NB4 (cell line): ENCODE results near the gene SLC37A2.

ENCODE experiments used
- DNase-seq: peaks from one replicate; pipeline ENCODE4 v3.0.0; 2010; ENCODE audit warnings: low read depth
- H3K4me3 ChIP-seq: one replicate; pipeline ENCODE4 v1.5.1; 2011; ENCODE audit warnings: mild to moderate bottlenecking, low read depth, low read length, moderate library complexity
- MYC ChIP-seq: IDR thresholded peaks from 2 replicates; pipeline ENCODE4 v1.6.1; 2011; ENCODE audit warnings: low read depth, low read length
- POLR2A ChIP-seq: IDR thresholded peaks from 2 replicates; pipeline ENCODE4 v1.6.1; 2011; ENCODE audit warnings: mild to moderate bottlenecking; ENCODE audit not compliant: insufficient read length; ENCODE audit errors: extremely low read depth
- TF ChIP-seq, protein P1 (sequence below): IDR thresholded peaks from 2 replicates; pipeline ENCODE4 v1.6.1; 2011; ENCODE audit warnings: low read depth, low read length
- TF ChIP-seq, protein P2 (sequence below): IDR thresholded peaks from one replicate; pipeline ENCODE4 v1.5.1; 2012; ENCODE audit warnings: low read depth, low read length

The SLC37A2 gene

DNA sequence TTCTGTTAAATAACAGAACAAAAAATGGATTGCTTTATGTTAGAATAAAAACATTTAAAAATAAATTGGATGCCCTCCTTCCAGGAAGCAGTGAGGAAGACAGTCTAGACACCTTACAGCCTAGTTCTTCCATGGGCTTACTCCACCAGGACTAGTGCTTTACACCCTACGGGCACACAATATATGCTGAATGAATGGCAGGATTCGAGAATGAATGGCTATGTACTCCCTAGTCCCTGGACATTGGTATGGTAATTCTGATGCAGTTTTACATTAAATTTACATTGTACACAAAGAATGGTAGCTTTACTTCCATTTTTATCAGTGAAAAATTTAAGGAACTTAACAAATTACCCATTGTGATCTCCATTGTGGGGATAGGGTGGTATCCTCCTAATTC is 31.6 kb downstream of the SLC37A2 start:
- TF ChIP-seq, protein P1, sequence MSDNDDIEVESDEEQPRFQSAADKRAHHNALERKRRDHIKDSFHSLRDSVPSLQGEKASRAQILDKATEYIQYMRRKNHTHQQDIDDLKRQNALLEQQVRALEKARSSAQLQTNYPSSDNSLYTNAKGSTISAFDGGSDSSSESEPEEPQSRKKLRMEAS: no peak
- no peak for TF ChIP-seq POLR2A
- TF ChIP-seq, protein P2, sequence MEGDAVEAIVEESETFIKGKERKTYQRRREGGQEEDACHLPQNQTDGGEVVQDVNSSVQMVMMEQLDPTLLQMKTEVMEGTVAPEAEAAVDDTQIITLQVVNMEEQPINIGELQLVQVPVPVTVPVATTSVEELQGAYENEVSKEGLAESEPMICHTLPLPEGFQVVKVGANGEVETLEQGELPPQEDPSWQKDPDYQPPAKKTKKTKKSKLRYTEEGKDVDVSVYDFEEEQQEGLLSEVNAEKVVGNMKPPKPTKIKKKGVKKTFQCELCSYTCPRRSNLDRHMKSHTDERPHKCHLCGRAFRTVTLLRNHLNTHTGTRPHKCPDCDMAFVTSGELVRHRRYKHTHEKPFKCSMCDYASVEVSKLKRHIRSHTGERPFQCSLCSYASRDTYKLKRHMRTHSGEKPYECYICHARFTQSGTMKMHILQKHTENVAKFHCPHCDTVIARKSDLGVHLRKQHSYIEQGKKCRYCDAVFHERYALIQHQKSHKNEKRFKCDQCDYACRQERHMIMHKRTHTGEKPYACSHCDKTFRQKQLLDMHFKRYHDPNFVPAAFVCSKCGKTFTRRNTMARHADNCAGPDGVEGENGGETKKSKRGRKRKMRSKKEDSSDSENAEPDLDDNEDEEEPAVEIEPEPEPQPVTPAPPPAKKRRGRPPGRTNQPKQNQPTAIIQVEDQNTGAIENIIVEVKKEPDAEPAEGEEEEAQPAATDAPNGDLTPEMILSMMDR: no peak
- TF ChIP-seq MYC: no peak
- H3K4me3 ChIP-seq: no peak overlapping the region

DNA sequence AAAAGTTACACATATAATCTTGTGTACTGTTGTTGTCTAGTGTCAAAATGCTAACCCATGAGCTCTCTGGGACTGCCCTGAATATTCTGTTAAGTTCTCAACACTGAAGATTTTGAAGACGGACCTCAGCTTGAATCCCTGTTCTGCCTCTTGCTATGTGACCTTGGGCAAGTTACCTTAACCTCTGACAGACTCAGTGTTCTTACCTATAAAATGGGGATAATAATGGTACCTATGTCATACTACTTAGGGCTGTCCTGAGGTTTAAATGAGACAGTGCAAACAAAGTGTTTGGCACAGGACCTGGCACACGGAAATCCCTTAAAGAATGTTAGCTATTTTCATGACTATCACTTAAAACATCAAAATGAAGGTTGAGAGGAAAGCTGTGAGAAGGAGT is 37.0 kb downstream of the SLC37A2 start:
- TF ChIP-seq, protein P1: no peak
- TF ChIP-seq, protein P2: no peak
- TF ChIP-seq MYC: no peak
- TF ChIP-seq POLR2A: no peak
- H3K4me3 ChIP-seq: no peak overlapping the region
- no peak for DNase-seq

More for the DNA sequence above, 31.6 kb downstream of the SLC37A2 start:
- no peak for DNase-seq

DNA sequence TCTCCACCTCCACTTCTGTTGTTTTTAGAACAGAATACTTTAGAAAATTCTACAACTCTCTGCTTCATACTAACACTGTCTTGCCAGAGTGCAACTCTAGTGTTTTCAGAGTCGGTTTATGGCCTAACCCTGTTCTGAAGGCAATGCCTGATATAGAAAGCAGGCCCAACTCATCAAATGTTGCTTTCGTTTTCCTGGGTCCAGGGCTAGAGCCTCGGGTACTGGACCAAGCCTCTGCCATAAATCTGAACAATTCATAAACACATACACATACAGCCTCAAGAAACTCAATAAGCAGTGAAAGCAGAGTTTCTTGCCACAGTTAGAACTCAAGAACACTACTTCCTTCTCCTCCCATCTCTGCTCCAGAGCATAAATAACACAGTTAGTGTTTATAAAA is 38.5 kb downstream of the SLC37A2 start:
- no peak overlapping the region for H3K4me3 ChIP-seq
- no peak for TF ChIP-seq POLR2A
- no peak for TF ChIP-seq MYC
- TF ChIP-seq, protein P2: no peak
- TF ChIP-seq, protein P1: no peak
- DNase-seq: no peak

DNA sequence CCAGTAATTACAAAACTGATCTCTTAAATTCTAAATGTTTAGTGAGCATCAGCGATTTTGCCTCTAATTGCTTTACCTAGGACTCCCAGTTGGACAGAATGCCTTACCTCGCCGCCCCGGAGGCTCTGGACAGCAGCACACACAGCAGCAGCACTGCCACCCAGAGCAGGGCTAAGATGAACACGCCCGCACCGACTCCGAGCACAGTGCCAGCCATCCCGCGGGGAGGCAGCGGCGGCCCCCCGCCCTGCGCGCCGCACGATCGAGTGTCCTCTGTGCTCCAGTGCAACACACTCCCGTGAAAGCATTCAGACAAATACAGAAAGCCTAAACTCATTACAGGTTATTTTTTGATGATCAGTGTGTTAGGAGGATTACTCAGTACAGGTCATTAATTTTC is 38.9 kb downstream of the SLC37A2 start:
- DNase-seq: no peak
- TF ChIP-seq POLR2A (no peak), MYC (no peak)
- TF ChIP-seq, protein P1: no peak
- TF ChIP-seq, protein P2: no peak
- no peak overlapping the region for H3K4me3 ChIP-seq

DNA sequence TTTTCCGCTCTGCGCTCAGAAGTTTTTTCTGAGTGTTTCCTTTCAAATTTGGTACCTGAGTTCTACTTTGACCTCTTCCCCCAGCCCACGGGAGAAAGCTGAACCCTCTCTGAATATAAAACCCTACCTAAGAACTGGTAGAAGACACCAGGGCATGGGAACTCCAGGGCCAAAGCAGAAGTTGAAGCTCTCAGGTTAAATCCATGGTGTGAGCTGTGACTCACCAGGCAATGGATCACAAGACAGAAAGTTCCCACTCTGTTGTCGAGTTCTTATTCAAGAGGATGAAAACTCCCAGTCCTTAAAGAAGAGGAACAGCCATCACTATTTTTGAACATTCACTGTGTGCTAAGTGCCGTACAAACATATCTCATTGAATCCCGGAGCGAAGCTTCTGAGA is 39.4 kb downstream of the SLC37A2 start:
- no peak for DNase-seq
- TF ChIP-seq, protein P2: no peak
- TF ChIP-seq MYC (no peak), POLR2A (no peak)
- TF ChIP-seq, protein P1: no peak
- H3K4me3 ChIP-seq: no peak overlapping the region

DNA sequence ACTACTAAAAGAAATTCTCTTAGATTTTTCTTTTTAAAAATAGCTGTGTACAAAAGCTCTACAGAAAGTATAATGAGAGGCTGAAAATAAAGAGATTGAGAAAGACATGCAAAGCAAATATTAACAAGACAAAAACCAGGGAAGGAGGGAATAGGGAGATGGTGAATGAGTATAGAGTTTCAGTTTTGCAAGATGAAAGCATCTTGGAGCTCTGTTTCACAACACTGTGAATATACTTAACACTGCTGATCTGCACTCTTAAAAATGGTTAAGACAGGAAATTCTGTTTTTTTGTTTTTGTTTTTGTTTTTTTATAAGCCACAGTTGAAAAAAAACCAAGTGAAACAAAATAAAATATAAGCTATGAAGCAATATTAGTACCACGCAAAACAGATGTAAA is 42.8 kb downstream of the SLC37A2 start:
- H3K4me3 ChIP-seq: no peak overlapping the region
- DNase-seq: no peak
- TF ChIP-seq, protein P2: no peak
- TF ChIP-seq, protein P1: no peak
- TF ChIP-seq MYC (no peak), POLR2A (no peak)
